Immature natural killer cell (primary cell): ENCODE measurements around the gene SPATS2L. TPM values are rescaled to one million over a fixed set of nuclear protein-coding genes. Genes with fewer than 3 reads are reported as not detected.
A peak's percentile ranks its signal among the peaks of the same experiment; 100 is the strongest.

ENCODE experiments used
- DNase-seq, 3 donors: peaks; one replicate each; pipeline ENCODE4 v3.0.0; 2022; ENCODE audit warnings: mixed read lengths in 1 of 3
- H3K27ac Mint-ChIP-seq, 6 donors: one replicate each; pipeline ENCODE4 v1.8.0; 2020; ENCODE audit warnings: mixed read lengths in 6 of 6, mild to moderate bottlenecking in 5 of 6, inconsistent platforms in 4 of 6, moderate library complexity in 3 of 6
- H3K27me3 Mint-ChIP-seq, 3 donors: one replicate each; pipeline ENCODE4 v1.8.0; 2020 to 2021; ENCODE audit warnings: low read depth in 3 of 3, mild to moderate bottlenecking in 3 of 3, mixed read lengths in 3 of 3, moderate library complexity in 3 of 3, inconsistent platforms in 1 of 3
- H3K36me3 Mint-ChIP-seq, 3 donors: one replicate each; pipeline ENCODE4 v1.8.0; 2020; ENCODE audit warnings: mixed read lengths in 3 of 3, inconsistent platforms in 2 of 3, mild to moderate bottlenecking in 2 of 3
- H3K4me1 Mint-ChIP-seq, 2 donors: one replicate each; pipeline ENCODE4 v1.8.0; 2020; ENCODE audit warnings: inconsistent platforms in 2 of 2, mild to moderate bottlenecking in 2 of 2, mixed read lengths in 2 of 2, moderate library complexity in 1 of 2
- H3K4me3 Mint-ChIP-seq, 5 donors: one replicate each; pipeline ENCODE4 v1.8.0; 2020; ENCODE audit warnings: mild to moderate bottlenecking in 5 of 5, mixed read lengths in 5 of 5, inconsistent platforms in 3 of 5, moderate library complexity in 3 of 5
- H3K9me3 Mint-ChIP-seq, 6 donors: one replicate each; pipeline ENCODE4 v1.8.0; 2020; ENCODE audit warnings: mild to moderate bottlenecking in 6 of 6, mixed read lengths in 6 of 6, inconsistent platforms in 4 of 6, moderate library complexity in 3 of 6
- polyA plus RNA-seq, 3 donors: library from polyadenylated mRNA; unstranded; fragments of 300-500 nt; fragmentation: Illumina TruSeq; gene quantifications; one replicate each; pipeline ENCODE4 v1.2.3, GENCODE V29; 2021

Gene SPATS2L
- polyA plus RNA-seq, 3 donors from 2014 or later: 3.4 to 3.9 TPM; not detected in 1

- peaks cover 2 to 12% (median 6%) of the 10 kb centered on the region in 3 donors for H3K27me3 Mint-ChIP-seq
- H3K4me1 Mint-ChIP-seq: peaks cover 12 to 22% of the 10 kb centered on the region in 2 donors
- peak overlapping the region in 4 of 5 donors; percentile 86 to 93 (median 92) for H3K4me3 Mint-ChIP-seq
- no peak for DNase-seq
- H3K9me3 Mint-ChIP-seq: no peaks in the 10 kb centered on the region
- peak overlapping the region in 1 of 6 donors; percentile 7 for H3K27ac Mint-ChIP-seq
- H3K36me3 Mint-ChIP-seq: no peaks in the 10 kb centered on the region
Measured at GRCh38 chr2:200525066-200525465, 218.6 kb downstream of the SPATS2L start.

DNA sequence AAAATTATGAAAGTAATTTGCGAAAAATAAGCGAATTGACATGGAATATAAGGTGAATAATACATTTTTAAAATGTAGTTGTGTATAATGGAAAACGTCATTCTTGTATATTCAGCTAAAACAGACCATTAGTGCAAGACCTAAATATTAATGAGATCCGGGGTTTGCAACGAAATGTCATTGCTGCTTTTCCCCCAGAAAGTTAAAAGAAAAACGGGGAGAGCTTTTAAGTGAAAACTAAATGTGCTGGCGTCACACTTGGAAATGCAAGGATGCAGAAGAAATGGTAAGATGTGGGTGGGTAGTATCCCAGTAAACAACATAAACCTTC, 219.0 kb downstream of the SPATS2L start:
- peaks cover 12 to 22% of the 10 kb centered on the region in 2 donors for H3K4me1 Mint-ChIP-seq
- no peaks in the 10 kb centered on the region for H3K36me3 Mint-ChIP-seq
- peak overlapping the region; percentile 78 to 89 (median 83) for H3K27ac Mint-ChIP-seq

GRCh38 chr2:200525882-200526651, 219.6 kb downstream of the SPATS2L start, which contains the start of gene SGO2:
TSS of gene SGO2 (plus strand) at chr2:200526207. CDS start at chr2:200532976, 6,769 bp downstream.
- DNase-seq: peak; percentile 95 to 96 (median 96)
- no peaks in the 10 kb centered on the region for H3K36me3 Mint-ChIP-seq
- H3K27ac Mint-ChIP-seq: peak within 1 kb of the TSS; percentile 78 to 89 (median 83)
- H3K9me3 Mint-ChIP-seq: no peaks in the 10 kb centered on the region
- peak within 1 kb of the TSS; percentile 86 to 93 (median 92) for H3K4me3 Mint-ChIP-seq
- H3K27me3 Mint-ChIP-seq: peaks cover 2 to 12% (median 6%) of the 10 kb centered on the region in 3 donors
- H3K4me1 Mint-ChIP-seq: peaks cover 12 to 22% of the 10 kb centered on the region in 2 donors

More for the DNA sequence above, 219.0 kb downstream of the SPATS2L start:
- Mint-ChIP-seq H3K9me3 (no peaks in the 10 kb centered on the region), H3K27me3 (peaks cover 2 to 12% (median 6%) of the 10 kb centered on the region in 3 donors), H3K4me3 (peak overlapping the region; percentile 86 to 93 (median 92))
- no peak for DNase-seq

GRCh38 chr2:200528228-200528627, 221.7 kb downstream of the SPATS2L start:
- no peaks in the 10 kb centered on the region for H3K36me3 Mint-ChIP-seq
- no peak overlapping the region for H3K4me3 Mint-ChIP-seq
- no peak overlapping the region for H3K27ac Mint-ChIP-seq
- H3K27me3 Mint-ChIP-seq: peaks cover 2 to 12% (median 6%) of the 10 kb centered on the region in 3 donors
- DNase-seq: no peak
- no peaks in the 10 kb centered on the region for H3K9me3 Mint-ChIP-seq
- peaks cover 12 to 22% of the 10 kb centered on the region in 2 donors for H3K4me1 Mint-ChIP-seq

Other genes starting within 250 kb of the SPATS2L start
- gene KCTD18, start 203.4 kb downstream of the SPATS2L start, polyA plus RNA-seq: 10 to 100 TPM; 15.5 to 19.9 (median 16.0) TPM
- 1 to 10 TPM; 3.4 to 6.1 (median 4.3) TPM for gene SGO2, start 219.5 kb downstream of the SPATS2L start, polyA plus RNA-seq